Cardiac muscle cell (in vitro differentiated cells and primary cell): ENCODE measurements around the gene BOC. TPM values are rescaled to one million over a fixed set of nuclear protein-coding genes. Genes with fewer than 3 reads are reported as not detected.

Experiments used
- DNase-seq, 2 donors: peaks; one replicate each; pipeline versions ENCODE4 v3.0.0 to v3.0.0-alpha.2; 2010 to 2017; ENCODE audit warnings: low read depth in 1 of 2, low spot score in 1 of 2
- H3K27ac ChIP-seq: fragments of 200-600 bp; sonication (generic); 2 replicates; pipeline ENCODE4 v1.5.1; 2016
- H3K27me3 ChIP-seq: fragments of 200-600 bp; sonication (generic); 2 replicates; pipeline ENCODE4 v1.6.0; 2016; ENCODE audit warnings: control low read depth
- H3K36me3 ChIP-seq: fragments of 200-600 bp; sonication (generic); 2 replicates; pipeline ENCODE4 v1.5.1; 2016; ENCODE audit warnings: control low read depth
- H3K4me1 ChIP-seq: fragments of 200-600 bp; sonication (generic); 2 replicates; pipeline ENCODE4 v1.8.1; 2017; ENCODE audit warnings: low read depth, mild to moderate bottlenecking, mixed run types
- H3K4me3 ChIP-seq: fragments of 200-600 bp; sonication (generic); 2 replicates; pipeline ENCODE4 v1.5.1; 2016; ENCODE audit warnings: mild to moderate bottlenecking
- H3K9me3 ChIP-seq: fragments of 200-600 bp; sonication (generic); 2 replicates; pipeline ENCODE4 v1.5.1; 2017; ENCODE audit warnings: low read depth, mild to moderate bottlenecking, control low read depth
- polyA plus RNA-seq: library from polyadenylated mRNA; unstranded; fragments of >200 nt; fragmentation: Nextera tagmentation; extraction: Ambion mirVana; gene quantifications from 2 replicates; pipeline ENCODE4 v1.2.1, GENCODE V29; 2016
- total RNA-seq: library from RNA; depleted of rRNA; stranded (reverse); fragments of >200 nt; gene quantifications from 2 replicates; pipeline ENCODE4 v1.2.3, GENCODE V29; 2016
- TF ChIP-seq, protein P1 (sequence below): IDR thresholded peaks from 2 replicates; pipeline ENCODE4 v1.5.1; 2012; ENCODE audit warnings: low read depth, mild to moderate bottlenecking, low read length

BOC gene
- total and polyA plus RNA-seq, 2 experiments from 2014 or later, result 9.5 to 14.1 TPM

- H3K4me1 ChIP-seq, result no peaks in the 10 kb centered on the region
- no peaks in the 10 kb centered on the region for H3K27me3 ChIP-seq
- peak in 1 of 2 donors; percentile 38 for DNase-seq
- no peaks in the 10 kb centered on the region for H3K9me3 ChIP-seq
- H3K4me3 ChIP-seq, result no peak overlapping the region
- H3K36me3 ChIP-seq, result no peaks in the 10 kb centered on the region
- no peak overlapping the region for H3K27ac ChIP-seq
- TF ChIP-seq, protein P1, sequence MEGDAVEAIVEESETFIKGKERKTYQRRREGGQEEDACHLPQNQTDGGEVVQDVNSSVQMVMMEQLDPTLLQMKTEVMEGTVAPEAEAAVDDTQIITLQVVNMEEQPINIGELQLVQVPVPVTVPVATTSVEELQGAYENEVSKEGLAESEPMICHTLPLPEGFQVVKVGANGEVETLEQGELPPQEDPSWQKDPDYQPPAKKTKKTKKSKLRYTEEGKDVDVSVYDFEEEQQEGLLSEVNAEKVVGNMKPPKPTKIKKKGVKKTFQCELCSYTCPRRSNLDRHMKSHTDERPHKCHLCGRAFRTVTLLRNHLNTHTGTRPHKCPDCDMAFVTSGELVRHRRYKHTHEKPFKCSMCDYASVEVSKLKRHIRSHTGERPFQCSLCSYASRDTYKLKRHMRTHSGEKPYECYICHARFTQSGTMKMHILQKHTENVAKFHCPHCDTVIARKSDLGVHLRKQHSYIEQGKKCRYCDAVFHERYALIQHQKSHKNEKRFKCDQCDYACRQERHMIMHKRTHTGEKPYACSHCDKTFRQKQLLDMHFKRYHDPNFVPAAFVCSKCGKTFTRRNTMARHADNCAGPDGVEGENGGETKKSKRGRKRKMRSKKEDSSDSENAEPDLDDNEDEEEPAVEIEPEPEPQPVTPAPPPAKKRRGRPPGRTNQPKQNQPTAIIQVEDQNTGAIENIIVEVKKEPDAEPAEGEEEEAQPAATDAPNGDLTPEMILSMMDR, result no peak
Measured at GRCh38 chr3:113183748-113184661, 27.4 kb upstream of the BOC start.

DNA sequence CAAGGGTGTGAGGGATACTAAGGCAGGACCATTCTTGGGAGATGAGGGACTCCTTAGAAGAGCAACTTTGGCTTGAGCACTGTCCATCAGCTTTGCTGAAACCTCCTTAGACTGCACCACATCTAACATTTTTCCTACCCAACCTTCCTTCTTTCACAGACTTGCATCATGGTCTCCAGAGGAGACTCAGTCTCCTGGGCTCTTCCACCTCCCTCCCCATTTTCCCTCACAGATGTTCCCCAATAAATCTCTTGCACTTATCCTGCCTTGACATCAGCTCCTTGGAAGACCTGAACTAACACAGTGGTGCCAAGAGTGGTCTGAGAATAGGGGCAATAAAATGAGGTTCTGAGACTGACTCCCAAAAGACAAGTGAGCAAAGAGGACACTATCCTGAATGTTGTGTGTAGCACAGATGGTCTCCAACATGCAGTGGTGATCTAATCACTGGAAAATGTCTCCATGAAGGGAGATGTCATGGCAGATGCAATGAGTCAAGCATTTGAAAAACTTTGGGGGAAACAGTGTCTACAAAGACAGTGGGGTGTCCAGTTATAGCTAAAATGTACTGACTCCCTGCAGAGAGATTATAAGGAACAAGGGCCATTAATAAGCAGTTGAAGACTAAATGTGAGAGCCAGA is 26.0 kb upstream of the BOC start:
- TF ChIP-seq, protein P1, result no peak
- Histone ChIP-seq H3K27ac (no peak overlapping the region), H3K9me3 (no peaks in the 10 kb centered on the region), H3K4me3 (no peak overlapping the region), H3K27me3 (no peaks in the 10 kb centered on the region), H3K36me3 (no peaks in the 10 kb centered on the region), H3K4me1 (no peaks in the 10 kb centered on the region)
- no peak for DNase-seq

DNA sequence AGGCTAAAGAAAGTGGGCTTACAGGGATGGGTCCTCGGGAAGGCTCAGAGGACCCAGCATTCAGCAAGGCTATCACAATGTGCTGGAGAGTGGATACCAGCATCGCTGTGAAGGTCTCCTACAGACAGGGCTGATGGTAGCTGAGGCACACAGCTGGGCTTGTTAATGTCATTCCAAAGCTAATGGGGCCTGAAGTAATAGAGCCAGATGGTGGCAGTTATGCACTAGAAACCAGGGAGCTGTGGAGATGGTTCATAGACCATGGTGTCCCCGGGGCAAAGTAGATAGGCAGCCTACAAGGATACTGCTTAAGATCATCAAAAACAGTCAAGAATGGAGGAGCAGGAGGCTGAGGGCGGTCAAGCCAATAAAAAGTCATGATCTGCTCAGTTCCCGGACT is 24.8 kb upstream of the BOC start:
- H3K36me3 ChIP-seq, result no peaks in the 10 kb centered on the region
- no peaks in the 10 kb centered on the region for H3K4me1 ChIP-seq
- H3K27ac ChIP-seq, result no peak overlapping the region
- DNase-seq, result no peak
- H3K4me3 ChIP-seq, result no peak overlapping the region
- TF ChIP-seq, protein P1, result no peak
- no peaks in the 10 kb centered on the region for H3K9me3 ChIP-seq
- no peaks in the 10 kb centered on the region for H3K27me3 ChIP-seq

GRCh38 chr3:113193288-113193687 is 18.1 kb upstream of the BOC start:
- no peaks in the 10 kb centered on the region for H3K27me3 ChIP-seq
- no peak overlapping the region for H3K4me3 ChIP-seq
- peaks cover 12% of the 10 kb centered on the region for H3K4me1 ChIP-seq
- no peaks in the 10 kb centered on the region for H3K9me3 ChIP-seq
- peak overlapping the region; percentile 13 for H3K27ac ChIP-seq
- TF ChIP-seq, protein P1, result no peak
- DNase-seq, result peak; percentile 33 to 48
- no peaks in the 10 kb centered on the region for H3K36me3 ChIP-seq

GRCh38 chr3:113193719-113194118 is 17.6 kb upstream of the BOC start:
- Histone ChIP-seq H3K27me3 (no peaks in the 10 kb centered on the region), H3K4me1 (peaks cover 12% of the 10 kb centered on the region), H3K9me3 (no peaks in the 10 kb centered on the region), H3K36me3 (no peaks in the 10 kb centered on the region), H3K27ac (no peak overlapping the region), H3K4me3 (no peak overlapping the region)
- TF ChIP-seq, protein P1, result no peak
- no peak for DNase-seq
